NCI-H146 treated with DMSO at 0.1 percent for 48 hours (cell line): ENCODE results near the gene DAP.
"Not testable (repeated sequence)": the region's sequence is repeated elsewhere in the genome, so short reads cannot be mapped to it uniquely, and the experiment has no call there.

Source experiments
- DNase-seq: peaks from one replicate; lab custom pipeline; 2025; ENCODE audit not compliant: unreplicated experiment; lab: John Stamatoyannopoulos, UW

DAP gene

GRCh38 chr5:10674582-10674981 is 86.5 kb downstream of the DAP start:
- DNase-seq, result no peak

GRCh38 chr5:10674096-10674495 is 86.9 kb downstream of the DAP start:
- no peak for DNase-seq

GRCh38 chr5:10673407-10673806 is 87.6 kb downstream of the DAP start:
- no peak for DNase-seq

GRCh38 chr5:10673017-10673389 is 88.0 kb downstream of the DAP start:
- DNase-seq, result no peak

- DNase-seq, result no peak
These were observed 88.7 kb downstream of the DAP start for GRCh38 chr5:10672146-10673016.

GRCh38 chr5:10671041-10672008 is 89.7 kb downstream of the DAP start:
- no peak for DNase-seq

- DNase-seq, result no peak
These were observed 91.1 kb downstream of the DAP start for GRCh38 chr5:10669983-10670382.

- no peak for DNase-seq
These were observed 92.3 kb downstream of the DAP start for GRCh38 chr5:10668697-10669096.

- DNase-seq, result no peak
These were observed 93.5 kb downstream of the DAP start for GRCh38 chr5:10667431-10668057.

- no peak for DNase-seq
These were observed 94.3 kb downstream of the DAP start for GRCh38 chr5:10666531-10667299.

- DNase-seq, result no peak
These were observed 95.2 kb downstream of the DAP start for GRCh38 chr5:10665799-10666198.

- DNase-seq, result not testable (repeated sequence)
These were observed 96.8 kb downstream of the DAP start for GRCh38 chr5:10664180-10664769.

GRCh38 chr5:10663489-10664179 is 97.4 kb downstream of the DAP start:
- no peak for DNase-seq

- no peak for DNase-seq
These were observed 98.2 kb downstream of the DAP start for GRCh38 chr5:10662661-10663488.

- no peak for DNase-seq
These were observed 99.0 kb downstream of the DAP start for GRCh38 chr5:10662083-10662482.

- DNase-seq, result no peak
These were observed 99.6 kb downstream of the DAP start for GRCh38 chr5:10661401-10661800.

- DNase-seq, result no peak
These were observed 100.2 kb downstream of the DAP start for GRCh38 chr5:10660720-10661387.

GRCh38 chr5:10660135-10660534 is 100.9 kb downstream of the DAP start:
- DNase-seq, result no peak
